GM19035 (cell line): Measurements from ENCODE around the gene PDK3.

Experiments
- ATAC-seq: cut with Tn5 transposase; IDR thresholded peaks from one replicate; pipeline ENCODE4 v1.9.1; 2021; ENCODE audit not compliant: unreplicated experiment

PDK3 gene

DNA sequence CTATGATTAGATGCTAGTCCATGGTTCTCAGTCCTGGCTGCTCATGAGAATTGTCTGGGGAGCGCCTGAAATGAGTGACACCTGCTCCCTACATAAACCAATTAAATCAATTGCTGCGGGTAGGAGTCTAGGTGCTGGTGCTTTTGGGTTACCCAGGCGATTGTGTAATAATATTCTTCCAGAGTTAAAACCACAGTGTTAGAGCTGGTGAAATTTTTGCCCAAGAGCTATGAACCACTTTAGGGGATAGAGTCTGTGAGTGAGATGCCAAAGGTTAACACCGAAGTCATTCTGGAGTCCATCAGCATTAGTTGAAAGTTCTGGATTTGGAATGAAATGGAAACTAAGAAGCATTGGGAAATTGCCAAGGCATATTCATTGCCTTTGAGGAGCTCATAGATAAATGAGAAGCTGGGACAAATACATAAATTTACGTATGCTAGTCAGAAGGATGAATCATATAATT lies 15.3 kb downstream of the PDK3 start:
- ATAC-seq = peak; percentile 37

GRCh38 chrX:24482823-24483415 lies 17.8 kb downstream of the PDK3 start:
- ATAC-seq = no peak

GRCh38 chrX:24483596-24483995 lies 18.5 kb downstream of the PDK3 start:
- ATAC-seq = no peak

- ATAC-seq = no peak
These were observed 20.2 kb downstream of the PDK3 start for GRCh38 chrX:24485323-24485722.

DNA sequence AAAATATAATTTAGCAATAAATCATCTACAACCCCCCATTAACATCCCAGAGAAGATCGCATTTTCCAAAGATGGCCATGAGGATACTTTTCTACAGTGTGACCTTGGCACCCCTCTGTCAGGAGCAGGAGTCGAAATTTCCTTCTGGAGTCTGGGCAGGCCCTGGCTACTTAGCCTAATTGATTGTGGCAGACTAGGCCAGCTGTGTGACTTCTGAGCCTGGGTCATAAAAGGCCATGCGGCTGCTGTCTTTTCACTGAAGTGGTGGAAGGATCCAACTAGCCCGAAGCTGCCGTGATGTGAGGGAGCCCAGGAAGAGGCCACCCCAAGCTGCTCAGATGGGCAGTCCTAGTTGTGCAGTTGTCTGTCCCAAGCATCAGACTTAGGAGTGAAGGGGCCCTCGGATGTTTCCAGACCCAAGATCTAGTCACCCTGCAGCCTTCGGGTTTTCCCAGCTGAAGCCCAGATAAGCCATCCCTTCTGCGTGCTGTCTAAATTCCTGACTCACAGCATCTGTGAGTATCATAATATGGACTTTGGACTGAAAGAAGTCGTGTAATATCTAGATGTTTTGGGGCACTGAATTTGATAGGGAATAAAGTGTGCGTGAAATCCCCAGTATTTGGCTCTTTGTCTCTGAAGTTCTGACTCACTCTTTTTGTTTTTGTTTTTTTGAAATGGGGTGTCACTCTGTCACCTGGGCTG lies 21.0 kb downstream of the PDK3 start:
- ATAC-seq = no peak

DNA sequence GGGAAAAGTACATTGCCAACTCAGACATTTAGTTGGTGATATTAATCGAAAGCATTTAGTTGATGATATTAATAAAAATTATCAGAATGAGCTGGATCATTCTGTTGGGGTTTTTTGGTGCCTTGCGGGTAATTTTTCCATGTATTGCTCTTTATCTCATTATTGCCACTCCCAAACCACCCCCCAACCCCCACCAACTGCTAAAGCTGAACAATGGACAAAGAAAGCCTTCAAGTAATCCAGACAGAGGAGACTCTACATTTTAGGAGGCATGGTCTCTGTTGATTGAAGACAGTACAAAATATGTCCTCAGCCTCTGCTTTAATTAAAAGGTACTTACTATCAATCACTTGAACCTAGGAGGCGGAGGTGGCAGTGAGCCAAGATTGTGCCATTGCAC lies 22.5 kb downstream of the PDK3 start:
- ATAC-seq = no peak

DNA sequence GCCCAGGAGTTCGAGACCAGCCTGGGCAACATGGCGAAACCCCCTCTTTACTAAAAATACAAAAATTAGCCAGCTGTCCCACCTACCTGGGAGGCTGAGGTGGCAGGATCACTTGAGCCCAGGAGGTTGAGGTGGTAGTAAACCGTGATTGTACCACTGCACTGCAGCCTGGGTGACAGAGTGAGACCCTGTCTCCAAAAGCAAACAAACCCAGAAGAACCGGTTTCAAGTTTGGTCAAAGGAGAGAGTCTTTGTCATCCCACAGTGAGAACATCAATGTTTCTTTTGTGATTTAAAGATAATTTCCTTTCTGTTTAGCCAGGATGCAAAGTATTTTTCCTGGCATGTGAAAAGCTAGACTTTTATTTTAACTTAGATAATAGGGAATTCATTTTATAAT lies 26.7 kb downstream of the PDK3 start:
- ATAC-seq = no peak

DNA sequence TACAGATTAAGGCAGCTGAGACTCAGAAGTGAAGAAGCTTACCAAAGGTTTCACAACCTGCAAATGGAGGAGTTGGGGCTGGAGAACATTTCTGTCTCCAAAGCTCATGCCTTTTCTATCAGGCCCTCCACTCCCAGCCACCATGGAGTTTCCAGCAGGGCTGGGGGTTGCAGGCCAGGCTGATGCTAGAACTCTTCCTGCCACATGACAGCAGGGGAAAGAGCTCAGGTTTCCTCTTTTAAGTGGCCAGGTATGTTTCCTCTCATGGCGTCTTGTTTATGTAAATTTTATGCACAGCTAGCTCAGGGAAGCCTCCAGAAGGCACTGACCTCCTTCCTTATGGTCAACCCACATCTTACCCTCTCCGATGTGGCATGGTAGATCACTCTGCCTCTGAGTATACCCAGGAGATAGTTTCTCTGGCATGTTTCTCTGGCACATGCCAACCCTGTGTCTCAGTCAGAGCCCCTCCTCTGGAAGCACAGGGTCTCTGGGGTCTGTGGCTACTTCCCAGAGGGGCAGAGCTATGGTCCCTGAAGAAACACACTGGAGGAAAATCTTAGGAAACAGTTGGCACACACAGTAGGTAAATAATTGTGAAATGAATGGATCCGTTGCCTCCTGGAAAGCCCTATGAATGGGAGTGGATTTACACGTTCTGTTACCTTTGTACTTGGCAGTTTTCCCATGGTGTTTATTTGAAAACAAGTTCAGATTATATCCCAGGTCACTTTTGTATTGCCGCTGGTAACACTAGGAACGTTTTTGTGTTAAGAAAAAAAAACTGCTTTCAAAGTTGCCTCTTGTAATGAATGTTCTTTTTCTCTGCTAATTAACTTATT lies 28.9 kb downstream of the PDK3 start:
- ATAC-seq = no peak

DNA sequence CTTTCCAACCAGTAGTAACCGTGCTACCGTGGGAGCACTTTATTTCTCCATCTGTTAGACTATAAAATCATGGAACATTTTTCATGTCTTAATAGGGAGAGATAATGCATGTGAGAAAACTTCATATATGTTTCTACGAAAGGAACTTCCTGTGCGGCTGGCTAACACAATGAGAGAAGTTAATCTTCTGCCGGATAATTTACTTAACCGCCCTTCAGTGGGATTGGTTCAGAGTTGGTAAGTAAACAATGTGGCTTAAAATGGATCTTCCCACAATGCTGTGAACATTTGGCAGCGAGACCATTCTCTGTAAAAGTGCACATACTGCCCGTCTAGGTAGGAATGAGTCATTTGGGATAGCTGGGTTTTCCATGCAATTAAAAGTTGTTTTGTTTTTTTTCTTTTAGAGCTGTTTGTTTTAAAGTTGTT lies 29.6 kb downstream of the PDK3 start:
- ATAC-seq = no peak

DNA sequence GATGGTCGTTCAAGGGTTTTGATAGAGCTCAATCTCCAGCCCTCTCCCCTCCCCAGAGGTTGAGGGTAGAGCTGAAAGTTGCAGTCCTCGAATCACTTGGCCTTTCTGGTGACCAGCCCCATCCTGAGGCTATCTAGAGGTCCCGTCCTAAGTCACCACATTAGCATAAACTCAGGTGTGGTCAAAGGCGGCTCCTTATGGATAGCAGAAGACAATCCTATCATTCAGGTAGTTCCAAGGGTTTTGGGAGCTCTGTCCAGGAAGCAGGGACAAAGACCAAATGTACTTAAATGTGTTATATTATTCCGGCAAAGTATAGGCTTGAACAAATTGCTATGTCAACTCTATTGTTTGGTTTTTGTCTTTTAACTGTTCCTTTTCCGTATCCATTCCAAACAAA lies 30.6 kb downstream of the PDK3 start:
- no peak for ATAC-seq

DNA sequence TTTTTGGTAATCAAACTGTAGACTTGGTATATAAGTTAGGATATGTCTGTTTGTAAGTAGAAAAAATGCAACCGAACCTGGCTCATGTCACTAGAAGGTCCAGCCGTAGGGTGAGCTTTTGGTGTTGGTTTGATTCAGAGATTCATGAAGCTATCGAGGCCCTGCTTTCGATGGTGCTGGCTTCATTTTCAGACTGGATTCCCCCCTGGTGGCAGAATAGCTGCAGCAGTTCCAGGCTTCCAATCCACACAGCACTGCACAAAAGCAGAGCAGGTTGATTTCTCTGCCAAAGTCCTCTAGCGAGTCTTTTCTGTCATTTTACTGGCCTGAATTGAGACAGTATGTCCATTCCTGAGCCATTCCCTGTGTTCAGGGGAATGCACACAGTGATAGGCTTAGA lies 33.1 kb downstream of the PDK3 start:
- no peak for ATAC-seq

- ATAC-seq = no peak
These were observed 33.9 kb downstream of the PDK3 start for GRCh38 chrX:24498975-24499374.

DNA sequence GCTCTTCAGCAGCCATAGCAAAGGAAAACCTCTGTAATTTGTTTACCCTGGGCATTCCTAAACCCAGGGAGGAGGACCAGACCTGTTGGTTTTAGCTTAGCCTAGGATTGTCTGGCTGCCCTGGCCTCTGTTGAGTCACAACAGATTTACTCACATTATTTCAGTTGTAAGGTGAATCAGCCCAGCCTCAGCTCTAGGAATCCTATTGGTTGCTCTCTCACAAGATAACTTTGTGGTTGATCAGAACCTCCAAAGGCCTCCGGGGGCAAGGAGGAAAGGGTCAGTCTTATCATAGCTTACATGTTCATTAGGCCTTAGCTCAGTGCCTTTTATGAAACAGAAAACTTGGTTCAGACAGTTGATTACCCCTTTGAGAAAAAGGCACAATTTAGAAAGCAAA lies 41.0 kb downstream of the PDK3 start:
- peak; percentile 69 for ATAC-seq

- ATAC-seq = no peak
These were observed 43.3 kb downstream of the PDK3 start for GRCh38 chrX:24508375-24508774.

DNA sequence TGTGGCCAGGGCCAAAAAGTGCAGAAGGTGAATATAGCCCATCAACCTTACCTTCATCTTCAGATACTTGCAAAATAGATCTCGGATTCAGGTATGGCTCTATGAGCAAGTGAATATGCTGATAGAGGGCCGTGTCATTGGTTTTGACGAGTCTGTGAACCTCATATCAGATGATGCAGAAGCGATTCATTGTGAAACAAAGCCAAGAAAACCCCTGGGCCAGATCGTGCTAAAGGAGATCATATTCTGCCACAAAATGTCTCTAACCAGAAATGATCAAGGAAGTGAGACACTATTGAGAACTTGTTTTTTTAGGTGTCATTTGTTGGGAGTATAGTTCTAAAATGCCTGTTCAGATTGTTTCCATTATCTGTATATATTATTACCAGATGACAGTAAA lies 48.3 kb downstream of the PDK3 start:
- ATAC-seq = peak; percentile 94

DNA sequence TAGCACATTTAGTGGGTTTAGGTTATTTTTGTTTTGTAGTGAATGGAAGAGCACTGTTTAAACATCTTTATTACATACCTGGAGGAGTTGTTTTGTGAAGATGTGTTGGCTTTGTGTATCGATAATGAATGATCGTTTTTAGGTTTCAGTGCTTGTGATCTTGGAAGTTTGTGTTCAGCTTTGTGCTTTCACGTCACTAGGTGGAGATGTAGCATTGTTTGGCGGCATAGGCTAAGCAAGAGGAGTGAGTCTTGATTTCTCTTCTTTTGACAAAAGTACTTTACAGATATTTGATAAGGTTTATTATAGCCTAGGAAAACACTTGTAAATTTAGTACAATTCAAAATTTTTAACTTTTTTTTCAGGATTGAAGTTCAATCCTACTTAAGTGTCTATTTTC lies 50.4 kb downstream of the PDK3 start:
- no peak for ATAC-seq

DNA sequence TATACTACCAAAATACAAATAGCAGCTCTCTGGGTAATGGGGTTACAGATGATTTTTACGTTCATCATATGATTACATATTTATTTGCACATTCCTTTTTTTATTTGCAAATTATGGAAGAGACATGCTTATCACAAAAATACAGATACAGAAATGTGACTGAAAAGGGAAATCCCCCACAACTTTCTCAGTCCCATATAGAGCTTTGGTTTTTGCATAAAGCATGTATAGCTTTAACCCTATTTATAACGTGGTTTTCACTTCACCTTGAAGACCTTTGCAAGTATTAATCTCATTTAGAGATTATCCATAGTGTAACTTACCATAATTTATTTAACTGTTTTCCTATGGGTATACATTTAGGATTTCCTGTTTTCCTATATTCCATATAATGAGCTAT lies 55.4 kb downstream of the PDK3 start:
- ATAC-seq = no peak

GRCh38 chrX:24525455-24525854 lies 60.4 kb downstream of the PDK3 start:
- ATAC-seq = no peak

DNA sequence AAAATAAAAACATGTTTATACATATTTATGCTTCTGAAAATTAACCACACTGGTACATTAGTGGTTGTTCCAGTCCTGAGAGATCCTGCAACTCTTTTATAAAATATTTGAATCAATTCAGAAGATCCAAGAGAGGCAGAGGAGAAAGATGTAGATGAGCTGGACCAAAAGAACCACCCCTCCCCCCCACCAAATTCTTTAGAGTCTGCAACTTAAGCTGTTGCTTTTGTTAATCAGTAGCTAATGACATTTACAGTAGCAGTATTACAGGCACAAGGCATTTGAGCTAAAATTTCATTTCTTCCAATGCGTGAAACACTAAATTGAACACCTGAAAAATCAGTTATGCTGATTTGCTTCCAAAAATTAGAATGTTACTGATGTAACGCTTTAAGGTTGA lies 61.5 kb downstream of the PDK3 start:
- no peak for ATAC-seq

DNA sequence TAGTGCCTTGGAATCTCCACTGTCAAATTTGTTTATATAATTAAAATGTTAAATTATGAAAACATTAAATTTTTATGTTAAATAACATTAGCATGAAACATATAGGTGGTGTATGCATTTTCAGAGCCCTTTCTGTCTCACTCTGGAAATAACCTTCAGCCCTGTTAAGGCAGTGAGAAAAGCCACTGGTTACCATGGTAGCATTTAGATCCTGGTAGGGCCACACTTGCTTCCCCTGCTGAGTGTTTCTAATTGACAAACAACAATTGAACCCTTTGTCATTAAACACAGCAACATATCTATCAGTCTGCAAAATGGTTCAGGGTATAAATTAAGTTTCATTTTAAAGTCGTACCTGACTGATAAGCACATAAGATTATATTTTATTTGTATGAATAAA lies 63.5 kb downstream of the PDK3 start:
- ATAC-seq = no peak

DNA sequence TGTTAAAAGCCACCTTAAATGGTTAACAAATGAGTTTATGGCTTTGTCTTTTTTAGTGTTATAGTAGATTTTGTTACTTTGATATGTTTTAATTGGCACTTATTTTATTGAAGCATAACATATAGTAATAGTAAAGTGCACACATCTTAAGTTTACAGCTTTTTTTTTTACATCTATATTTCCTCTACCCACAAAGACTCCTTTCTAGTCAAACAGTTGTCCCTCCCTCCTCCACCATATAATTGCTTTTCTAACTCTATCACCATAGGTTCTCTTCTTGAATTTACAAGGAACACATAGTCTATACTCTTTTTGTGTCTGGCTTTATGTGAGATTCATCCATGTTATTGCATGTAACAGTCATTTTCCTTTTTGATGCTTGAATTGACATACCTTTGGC lies 71.5 kb downstream of the PDK3 start:
- no peak for ATAC-seq

- no peak for ATAC-seq
These were observed 77.7 kb downstream of the PDK3 start for GRCh38 chrX:24542756-24543155.
